ENCODE measurements around the gene DMD. TPM values are rescaled to one million over a fixed set of nuclear protein-coding genes. Genes with fewer than 3 reads are reported as not detected.

The DMD gene
- total RNA-seq, 1 experiment from 2014 or later: 2.2 TPM

DNA sequence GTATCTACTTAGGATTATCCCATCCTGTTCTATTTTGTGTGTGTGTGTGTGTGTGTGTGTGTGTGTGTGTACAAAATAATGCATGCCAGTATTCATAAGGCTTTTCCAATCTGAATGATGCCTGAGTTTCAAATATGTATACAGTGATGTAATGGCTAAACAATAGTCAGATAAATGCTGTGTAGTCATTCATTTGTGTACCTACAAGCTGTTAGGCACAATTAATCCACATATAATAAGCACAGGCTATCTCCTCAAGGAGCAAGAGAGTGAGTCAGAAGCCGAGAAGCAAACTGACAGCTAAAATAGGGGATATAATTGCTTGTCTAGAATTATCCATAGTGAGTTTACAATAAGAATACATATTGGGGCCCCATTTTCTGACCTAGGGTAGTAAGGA, 15.7 kb downstream of the DMD start:
- in situ Hi-C loops (cut with HindIII; ENCODE audit: low pct_unique_long_range_greater_than_20kb, low sequenced_read_pairs) (no loop called here), intact Hi-C loops (cut with micrococcal nuclease; ENCODE audit: unreplicated experiment) (no loop called here)
- H3K27me3 ChIP-seq (ENCODE audit: control insufficient read depth, insufficient read depth, low read length): no peaks in the 10 kb centered on the region
- no peak overlapping the region for H3K4me3 ChIP-seq (ENCODE audit: low read depth in 2 of 2, low read length in 2 of 2)
- H3K4me1 ChIP-seq (ENCODE audit: control insufficient read depth, insufficient read depth, low read length): no peaks in the 10 kb centered on the region
- TF ChIP-seq SIN3A (IDR thresholded peaks at IDR 0.05; ENCODE audit: borderline replicate concordance, insufficient read depth, low read depth, low read length) (no peak), POLR2AphosphoS5 (IDR thresholded peaks at IDR 0.05; ENCODE audit: low read depth, low read length) (no peak), TCF7L2 (IDR thresholded peaks at IDR 0.05; ENCODE audit: low read depth, low read length) (no peak)
- TF ChIP-seq, protein P1, sequence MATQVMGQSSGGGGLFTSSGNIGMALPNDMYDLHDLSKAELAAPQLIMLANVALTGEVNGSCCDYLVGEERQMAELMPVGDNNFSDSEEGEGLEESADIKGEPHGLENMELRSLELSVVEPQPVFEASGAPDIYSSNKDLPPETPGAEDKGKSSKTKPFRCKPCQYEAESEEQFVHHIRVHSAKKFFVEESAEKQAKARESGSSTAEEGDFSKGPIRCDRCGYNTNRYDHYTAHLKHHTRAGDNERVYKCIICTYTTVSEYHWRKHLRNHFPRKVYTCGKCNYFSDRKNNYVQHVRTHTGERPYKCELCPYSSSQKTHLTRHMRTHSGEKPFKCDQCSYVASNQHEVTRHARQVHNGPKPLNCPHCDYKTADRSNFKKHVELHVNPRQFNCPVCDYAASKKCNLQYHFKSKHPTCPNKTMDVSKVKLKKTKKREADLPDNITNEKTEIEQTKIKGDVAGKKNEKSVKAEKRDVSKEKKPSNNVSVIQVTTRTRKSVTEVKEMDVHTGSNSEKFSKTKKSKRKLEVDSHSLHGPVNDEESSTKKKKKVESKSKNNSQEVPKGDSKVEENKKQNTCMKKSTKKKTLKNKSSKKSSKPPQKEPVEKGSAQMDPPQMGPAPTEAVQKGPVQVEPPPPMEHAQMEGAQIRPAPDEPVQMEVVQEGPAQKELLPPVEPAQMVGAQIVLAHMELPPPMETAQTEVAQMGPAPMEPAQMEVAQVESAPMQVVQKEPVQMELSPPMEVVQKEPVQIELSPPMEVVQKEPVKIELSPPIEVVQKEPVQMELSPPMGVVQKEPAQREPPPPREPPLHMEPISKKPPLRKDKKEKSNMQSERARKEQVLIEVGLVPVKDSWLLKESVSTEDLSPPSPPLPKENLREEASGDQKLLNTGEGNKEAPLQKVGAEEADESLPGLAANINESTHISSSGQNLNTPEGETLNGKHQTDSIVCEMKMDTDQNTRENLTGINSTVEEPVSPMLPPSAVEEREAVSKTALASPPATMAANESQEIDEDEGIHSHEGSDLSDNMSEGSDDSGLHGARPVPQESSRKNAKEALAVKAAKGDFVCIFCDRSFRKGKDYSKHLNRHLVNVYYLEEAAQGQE (IDR thresholded peaks at IDR 0.05; ENCODE audit: insufficient read depth in 1 of 2, low read depth in 2 of 2, low read length in 1 of 2): no peak
- TF ChIP-seq, protein P2, sequence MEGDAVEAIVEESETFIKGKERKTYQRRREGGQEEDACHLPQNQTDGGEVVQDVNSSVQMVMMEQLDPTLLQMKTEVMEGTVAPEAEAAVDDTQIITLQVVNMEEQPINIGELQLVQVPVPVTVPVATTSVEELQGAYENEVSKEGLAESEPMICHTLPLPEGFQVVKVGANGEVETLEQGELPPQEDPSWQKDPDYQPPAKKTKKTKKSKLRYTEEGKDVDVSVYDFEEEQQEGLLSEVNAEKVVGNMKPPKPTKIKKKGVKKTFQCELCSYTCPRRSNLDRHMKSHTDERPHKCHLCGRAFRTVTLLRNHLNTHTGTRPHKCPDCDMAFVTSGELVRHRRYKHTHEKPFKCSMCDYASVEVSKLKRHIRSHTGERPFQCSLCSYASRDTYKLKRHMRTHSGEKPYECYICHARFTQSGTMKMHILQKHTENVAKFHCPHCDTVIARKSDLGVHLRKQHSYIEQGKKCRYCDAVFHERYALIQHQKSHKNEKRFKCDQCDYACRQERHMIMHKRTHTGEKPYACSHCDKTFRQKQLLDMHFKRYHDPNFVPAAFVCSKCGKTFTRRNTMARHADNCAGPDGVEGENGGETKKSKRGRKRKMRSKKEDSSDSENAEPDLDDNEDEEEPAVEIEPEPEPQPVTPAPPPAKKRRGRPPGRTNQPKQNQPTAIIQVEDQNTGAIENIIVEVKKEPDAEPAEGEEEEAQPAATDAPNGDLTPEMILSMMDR (IDR thresholded peaks at IDR 0.05): no peak
- H3K36me3 ChIP-seq (ENCODE audit: control insufficient read depth, insufficient read depth, low read length): no peaks in the 10 kb centered on the region
- ChIA-PET POLR2A (no interaction called here), CTCF (no interaction called here)
- no peak for DNase-seq (ENCODE audit: low read depth, low spot score)
- no peak for ATAC-seq
- no peak overlapping the region for H3K27ac ChIP-seq (ENCODE audit: low read length)
- no TSS peak for BruUV-seq (replicated peaks)
- H3K9me3 ChIP-seq (ENCODE audit: control insufficient read depth, insufficient read depth, low read depth, low read length): no peaks in the 10 kb centered on the region

DNA sequence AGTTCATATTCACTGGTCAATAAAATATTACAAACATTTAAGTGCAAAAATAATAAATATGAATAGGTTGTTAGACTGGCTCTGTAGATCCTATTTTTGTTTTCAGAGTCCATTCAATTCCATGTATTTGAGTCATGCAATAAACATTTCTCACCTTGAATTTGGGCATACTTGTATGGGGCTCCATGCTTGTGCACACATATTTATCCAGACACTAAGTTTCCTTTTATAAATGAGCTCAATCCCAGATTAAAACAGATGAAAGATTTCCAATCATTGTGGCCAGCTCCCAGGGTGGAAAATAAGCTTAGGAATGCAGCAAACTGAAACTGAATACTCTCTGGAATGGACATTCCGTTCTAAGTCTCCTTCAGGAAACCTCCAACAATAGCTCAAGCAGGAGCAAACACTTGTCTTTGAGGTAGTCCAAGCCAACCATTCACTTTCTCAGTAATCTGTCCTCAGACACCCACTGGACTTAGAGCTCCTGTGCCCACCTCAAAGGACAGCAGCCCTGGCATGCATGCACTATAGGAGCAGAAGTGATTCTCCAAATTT, 16.4 kb downstream of the DMD start:
- ChIA-PET CTCF (no interaction called here), POLR2A (no interaction called here)
- no peak for DNase-seq (ENCODE audit: low read depth, low spot score)
- intact Hi-C loops (cut with micrococcal nuclease; ENCODE audit: unreplicated experiment) (no loop called here), in situ Hi-C loops (cut with HindIII; ENCODE audit: low pct_unique_long_range_greater_than_20kb, low sequenced_read_pairs) (no loop called here)
- ATAC-seq: no peak
- Histone ChIP-seq H3K36me3 (ENCODE audit: control insufficient read depth, insufficient read depth, low read length) (no peaks in the 10 kb centered on the region), H3K4me1 (ENCODE audit: control insufficient read depth, insufficient read depth, low read length) (no peaks in the 10 kb centered on the region), H3K27me3 (ENCODE audit: control insufficient read depth, insufficient read depth, low read length) (no peaks in the 10 kb centered on the region), H3K27ac (ENCODE audit: low read length) (no peak overlapping the region), H3K9me3 (ENCODE audit: control insufficient read depth, insufficient read depth, low read depth, low read length) (no peaks in the 10 kb centered on the region), H3K4me3 (ENCODE audit: low read depth in 2 of 2, low read length in 2 of 2) (no peak overlapping the region)
- no TSS peak for BruUV-seq (replicated peaks)
- TF ChIP-seq, protein P1 (IDR thresholded peaks at IDR 0.05; ENCODE audit: insufficient read depth in 1 of 2, low read depth in 2 of 2, low read length in 1 of 2): no peak
- TF ChIP-seq, protein P2 (IDR thresholded peaks at IDR 0.05): no peak
- TF ChIP-seq POLR2AphosphoS5 (IDR thresholded peaks at IDR 0.05; ENCODE audit: low read depth, low read length) (no peak), TCF7L2 (IDR thresholded peaks at IDR 0.05; ENCODE audit: low read depth, low read length) (no peak), SIN3A (IDR thresholded peaks at IDR 0.05; ENCODE audit: borderline replicate concordance, insufficient read depth, low read depth, low read length) (no peak)

Data from Panc1 (cell line).